LNCAP (cell line): ENCODE results near the gene ERC1.

Source experiments
- TF ChIP-seq, protein P1 (sequence below): fragments of 450-650 bp; IDR thresholded peaks from 2 replicates; pipeline ENCODE4 v1.5.1; 2017; ENCODE audit warnings: mild to moderate bottlenecking

Gene ERC1

GRCh38 chr12:1126091-1126490, 135.1 kb downstream of the ERC1 start:
- TF ChIP-seq, protein P1, sequence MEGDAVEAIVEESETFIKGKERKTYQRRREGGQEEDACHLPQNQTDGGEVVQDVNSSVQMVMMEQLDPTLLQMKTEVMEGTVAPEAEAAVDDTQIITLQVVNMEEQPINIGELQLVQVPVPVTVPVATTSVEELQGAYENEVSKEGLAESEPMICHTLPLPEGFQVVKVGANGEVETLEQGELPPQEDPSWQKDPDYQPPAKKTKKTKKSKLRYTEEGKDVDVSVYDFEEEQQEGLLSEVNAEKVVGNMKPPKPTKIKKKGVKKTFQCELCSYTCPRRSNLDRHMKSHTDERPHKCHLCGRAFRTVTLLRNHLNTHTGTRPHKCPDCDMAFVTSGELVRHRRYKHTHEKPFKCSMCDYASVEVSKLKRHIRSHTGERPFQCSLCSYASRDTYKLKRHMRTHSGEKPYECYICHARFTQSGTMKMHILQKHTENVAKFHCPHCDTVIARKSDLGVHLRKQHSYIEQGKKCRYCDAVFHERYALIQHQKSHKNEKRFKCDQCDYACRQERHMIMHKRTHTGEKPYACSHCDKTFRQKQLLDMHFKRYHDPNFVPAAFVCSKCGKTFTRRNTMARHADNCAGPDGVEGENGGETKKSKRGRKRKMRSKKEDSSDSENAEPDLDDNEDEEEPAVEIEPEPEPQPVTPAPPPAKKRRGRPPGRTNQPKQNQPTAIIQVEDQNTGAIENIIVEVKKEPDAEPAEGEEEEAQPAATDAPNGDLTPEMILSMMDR: no peak

DNA sequence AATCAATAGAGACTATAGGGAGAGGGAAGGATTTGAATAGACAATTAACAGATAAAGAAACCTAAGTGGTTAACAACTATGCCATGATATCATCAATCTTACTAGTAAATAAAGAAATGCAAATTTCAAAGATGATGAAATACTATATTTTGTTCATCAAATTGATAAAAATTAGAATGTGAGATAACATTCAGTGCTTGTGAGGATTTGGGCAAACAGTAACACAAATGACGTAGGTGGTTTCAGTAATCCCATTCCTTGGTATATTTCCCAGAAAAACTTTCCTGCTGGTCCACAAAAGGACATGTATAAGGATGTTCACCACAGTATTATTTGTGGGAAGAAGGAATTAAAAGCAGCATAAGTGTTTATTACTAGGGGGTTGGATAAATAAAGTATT, 136.0 kb downstream of the ERC1 start:
- TF ChIP-seq, protein P1: no peak

GRCh38 chr12:1130164-1130563, 139.1 kb downstream of the ERC1 start:
- TF ChIP-seq, protein P1: no peak

GRCh38 chr12:1130571-1130970, 139.5 kb downstream of the ERC1 start:
- TF ChIP-seq, protein P1: no peak

DNA sequence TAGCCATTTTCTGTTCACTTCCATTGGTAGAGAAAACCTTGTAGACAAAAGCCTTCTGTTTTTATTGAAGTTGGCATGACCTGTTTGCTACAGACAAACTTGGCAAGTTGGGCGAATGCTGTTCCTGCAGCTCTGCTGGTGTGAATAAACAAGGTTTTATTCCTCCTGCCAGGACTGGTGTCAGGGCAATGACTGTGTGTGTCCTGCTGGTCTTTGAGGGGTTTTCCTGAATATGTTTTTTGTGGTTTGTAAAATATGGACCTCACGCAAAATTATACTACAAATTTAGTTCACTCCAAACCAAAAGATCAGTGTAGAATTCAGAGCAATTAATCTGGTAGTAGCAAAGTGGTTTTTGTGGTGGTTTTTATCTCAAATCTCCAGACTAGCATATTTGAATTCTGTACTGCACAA, 140.8 kb downstream of the ERC1 start:
- TF ChIP-seq, protein P1: no peak

DNA sequence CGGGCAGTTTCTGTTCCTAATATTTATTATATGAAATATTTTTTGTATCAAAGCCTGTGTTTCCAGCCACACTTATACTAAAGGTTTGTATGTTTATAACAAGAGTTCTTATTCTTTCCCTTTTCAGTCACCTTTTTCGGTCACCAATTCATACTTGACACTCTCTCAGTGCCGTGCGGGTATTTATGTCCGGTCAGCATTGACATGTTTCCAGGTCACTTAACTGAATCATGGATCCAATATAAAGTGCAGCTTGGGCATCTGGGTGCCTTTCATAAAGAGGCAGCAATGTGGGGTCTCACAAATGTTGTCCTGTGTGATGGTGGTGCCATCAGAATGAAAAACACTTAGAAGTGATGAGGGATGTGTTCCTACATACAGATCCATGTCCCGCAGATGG, 141.3 kb downstream of the ERC1 start:
- TF ChIP-seq, protein P1: no peak

GRCh38 chr12:1138691-1139090, 147.7 kb downstream of the ERC1 start:
- TF ChIP-seq, protein P1: no peak

- TF ChIP-seq, protein P1: no peak
These were observed 156.8 kb downstream of the ERC1 start for GRCh38 chr12:1147821-1148220.
